Stomach smooth muscle (tissue), 2 donors: Measurements from ENCODE around the gene DOK7.
"Not testable (repeated sequence)": the region's sequence is repeated elsewhere in the genome, so short reads cannot be mapped to it uniquely, and the experiment has no call there.

Source experiments
- H3K27ac ChIP-seq: one replicate; pipeline ENCODE4 v1.7.0; 2013; ENCODE audit warnings: mild to moderate bottlenecking, low read length, inconsistent platforms
- H3K27me3 ChIP-seq, 2 donors: one replicate each; pipeline ENCODE4 v1.7.0; 2013; ENCODE audit warnings: low read length in 2 of 2; ENCODE audit not compliant: insufficient read depth in 2 of 2, control insufficient read depth in 1 of 2
- H3K36me3 ChIP-seq, 2 donors: one replicate each; pipeline ENCODE4 v1.7.0; 2013; ENCODE audit warnings: low read length in 2 of 2; ENCODE audit not compliant: control insufficient read depth in 2 of 2, insufficient read depth in 2 of 2
- H3K4me1 ChIP-seq: one replicate; pipeline ENCODE4 v1.7.0; 2013; ENCODE audit warnings: low read length; ENCODE audit not compliant: control insufficient read depth, insufficient read depth
- H3K4me3 ChIP-seq, 2 donors: one replicate each; pipeline ENCODE4 v1.7.0; 2013; ENCODE audit warnings: low read length in 2 of 2
- H3K9ac ChIP-seq, 2 donors: one replicate each; pipeline ENCODE4 v1.7.0; 2013; ENCODE audit warnings: low read length in 2 of 2, mild to moderate bottlenecking in 1 of 2
- H3K9me3 ChIP-seq, 2 donors: one replicate each; pipeline ENCODE4 v1.7.0; 2013; ENCODE audit warnings: low read length in 2 of 2; ENCODE audit not compliant: control insufficient read depth in 2 of 2
- donor health status: healthy.
- donor health status: Pancreatic carcinoma.

DOK7 gene

DNA sequence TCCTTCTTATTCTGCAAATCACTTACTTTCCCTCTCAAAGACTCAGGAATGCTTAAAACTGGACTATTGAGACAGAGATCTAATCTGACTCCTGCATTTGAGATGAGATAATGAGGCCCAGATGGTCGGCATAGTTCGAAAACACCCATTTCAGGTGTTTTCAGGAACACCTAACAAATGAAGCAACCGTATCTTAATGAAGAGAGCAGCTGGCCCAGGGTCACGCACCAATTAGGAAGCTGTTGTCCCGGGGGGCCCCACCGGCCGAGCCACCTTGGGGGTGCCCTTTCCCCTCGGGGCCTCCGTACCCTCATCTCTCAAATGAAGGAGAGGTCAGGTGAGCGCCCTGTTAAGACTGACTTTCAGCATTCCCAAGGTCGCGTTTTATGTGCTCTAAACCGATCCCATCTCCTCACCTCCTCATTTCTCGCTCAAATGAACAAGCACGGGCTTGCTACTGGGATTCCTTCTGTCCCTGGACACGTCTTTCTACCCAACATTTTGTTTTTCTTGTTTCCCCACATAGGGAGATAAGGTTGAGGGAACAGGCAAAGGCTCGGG is 68.3 kb downstream of the DOK7 start:
- no peaks in the 10 kb centered on the region for H3K9me3 ChIP-seq
- H3K27ac ChIP-seq: no peak overlapping the region
- H3K4me3 ChIP-seq: peak overlapping the region; percentile 81 to 93
- peak overlapping the region; percentile 77 to 80 for H3K9ac ChIP-seq
- H3K27me3 ChIP-seq: no peaks in the 10 kb centered on the region
- H3K36me3 ChIP-seq: peaks cover 0 to 5% of the 10 kb centered on the region in 2 donors
- H3K4me1 ChIP-seq: peaks cover 29% of the 10 kb centered on the region

DNA sequence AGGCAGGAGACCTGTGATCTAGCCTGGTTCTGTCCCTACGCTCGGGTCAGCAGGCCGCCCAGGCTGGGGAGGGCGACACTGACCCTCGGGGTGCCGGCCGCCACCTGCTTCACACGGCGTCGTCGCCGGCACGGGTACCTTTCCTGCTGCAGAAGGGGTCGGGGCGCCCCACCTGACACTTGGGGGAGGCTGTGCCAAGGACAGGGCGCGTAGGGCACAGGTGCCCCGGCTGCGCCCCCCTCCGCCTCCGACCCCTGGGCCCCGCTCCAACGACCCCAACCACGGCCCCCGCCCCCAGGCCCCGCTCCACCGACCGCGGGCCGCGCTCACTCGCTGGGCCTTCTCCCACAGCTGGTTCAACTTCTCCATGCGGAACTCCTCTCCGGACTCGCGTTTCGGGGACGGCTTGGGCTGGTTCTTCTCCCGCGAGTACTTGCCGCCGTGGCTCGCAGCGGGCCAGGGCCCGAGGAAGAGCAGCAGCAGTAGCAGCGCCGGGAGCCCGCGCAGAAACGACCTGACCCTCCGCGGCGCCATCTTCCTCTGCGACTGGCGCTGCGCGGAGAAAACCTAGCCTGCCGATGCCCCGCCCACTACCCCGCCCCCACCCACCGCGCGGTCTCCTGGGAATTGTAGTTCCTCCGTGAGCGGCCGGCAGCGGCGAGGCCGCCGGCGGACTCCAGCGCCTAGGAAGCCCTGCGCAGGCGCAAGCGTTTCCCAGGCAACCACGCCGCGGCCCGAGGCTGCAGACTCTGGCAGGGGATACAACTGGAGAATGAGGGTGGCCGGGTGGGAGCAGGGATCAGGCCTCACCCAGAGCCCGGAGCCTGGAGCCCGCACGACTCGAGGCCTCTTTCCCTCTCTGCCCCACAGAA is 69.0 kb downstream of the DOK7 start, which contains the start of gene LRPAP1:
Gene LRPAP1 (minus strand): TSS at position 544 of the 872 bp plus-strand sequence. CDS start 10 bp downstream, at position 534.
- H3K9ac ChIP-seq: peak within 1 kb of the TSS; percentile 77 to 80
- H3K36me3 ChIP-seq: peaks cover 0 to 5% of the 10 kb centered on the region in 2 donors
- peaks cover 29% of the 10 kb centered on the region for H3K4me1 ChIP-seq
- H3K4me3 ChIP-seq: peak within 1 kb of the TSS; percentile 81 to 93
- peak within 1 kb of the TSS; percentile 41 for H3K27ac ChIP-seq
- no peaks in the 10 kb centered on the region for H3K9me3 ChIP-seq
- no peaks in the 10 kb centered on the region for H3K27me3 ChIP-seq

- peaks cover 29% of the 10 kb centered on the region for H3K4me1 ChIP-seq
- H3K9ac ChIP-seq: peak overlapping the region; percentile 29 to 59
- H3K27ac ChIP-seq: no peak overlapping the region
Observed at GRCh38 chr4:3532751-3533422, 69.8 kb downstream of the DOK7 start.

DNA sequence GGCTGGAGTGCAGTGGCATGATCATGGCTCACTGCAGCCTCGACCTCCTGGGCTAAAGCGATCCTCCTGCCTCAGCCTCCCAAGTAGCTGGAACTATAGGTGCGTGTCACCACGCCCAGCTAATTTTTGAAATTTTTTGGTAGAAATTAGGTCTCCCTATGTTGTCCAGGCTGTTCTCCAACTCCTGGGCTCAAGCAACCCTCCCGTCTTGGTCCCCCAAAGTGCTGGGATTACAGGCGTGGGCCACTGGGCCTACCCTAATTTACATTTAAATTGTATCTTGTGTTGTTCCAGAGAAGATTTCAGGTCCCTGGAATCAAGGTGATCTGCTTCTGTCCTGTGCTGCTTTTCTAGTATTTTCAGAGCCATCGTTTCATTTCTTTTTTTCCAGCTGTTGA is 70.3 kb downstream of the DOK7 start:
- Histone ChIP-seq H3K27me3 (no peaks in the 10 kb centered on the region), H3K9ac (no peak overlapping the region), H3K36me3 (peaks cover 0 to 2% of the 10 kb centered on the region in 2 donors), H3K4me3 (no peak overlapping the region), H3K9me3 (no peaks in the 10 kb centered on the region), H3K27ac (no peak overlapping the region), H3K4me1 (peaks cover 29% of the 10 kb centered on the region)

More at GRCh38 chr4:3532751-3533422, 69.8 kb downstream of the DOK7 start:
- Histone ChIP-seq H3K36me3 (peaks cover 0 to 5% of the 10 kb centered on the region in 2 donors), H3K9me3 (no peaks in the 10 kb centered on the region), H3K27me3 (no peaks in the 10 kb centered on the region), H3K4me3 (peak overlapping the region; percentile 75 to 93)

- H3K27ac ChIP-seq, H3K4me3 ChIP-seq, H3K9ac ChIP-seq, H3K36me3 ChIP-seq, H3K27me3 ChIP-seq, H3K9me3 ChIP-seq: not testable (repeated sequence)
- H3K4me1 ChIP-seq: peaks cover 15% of the 10 kb centered on the region
Observed at GRCh38 chr4:3535812-3536211, 72.7 kb downstream of the DOK7 start.

DNA sequence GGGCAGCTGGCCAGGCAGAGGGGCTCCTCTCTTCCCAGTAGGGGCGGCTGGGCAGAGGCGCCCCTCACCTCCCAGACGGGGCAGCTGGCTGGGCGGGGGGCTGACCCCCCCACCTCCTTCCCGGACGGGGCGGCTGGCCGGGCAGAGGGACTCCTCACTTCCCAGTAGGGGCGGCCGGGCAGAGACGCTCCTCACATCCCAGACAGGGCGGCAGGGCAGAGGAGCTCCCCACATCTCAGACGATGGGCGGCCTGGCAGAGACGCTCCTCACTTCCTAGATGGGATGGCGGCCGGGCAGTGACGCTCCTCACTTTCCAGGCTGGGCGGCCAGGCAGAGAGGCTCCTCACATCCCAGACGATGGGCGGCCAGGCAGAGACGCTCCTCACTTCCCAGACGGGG is 75.8 kb downstream of the DOK7 start:
- not testable (repeated sequence) for H3K36me3 ChIP-seq, H3K27me3 ChIP-seq, H3K27ac ChIP-seq

GRCh38 chr4:3543415-3543814 is 80.3 kb downstream of the DOK7 start:
- H3K9me3 ChIP-seq, H3K36me3 ChIP-seq, H3K4me3 ChIP-seq, H3K27ac ChIP-seq, H3K4me1 ChIP-seq, H3K27me3 ChIP-seq, H3K9ac ChIP-seq: not testable (repeated sequence)

More for the DNA sequence above, 75.8 kb downstream of the DOK7 start:
- not testable (repeated sequence) for H3K9ac ChIP-seq, H3K9me3 ChIP-seq, H3K4me3 ChIP-seq, H3K4me1 ChIP-seq
